Renal cortex interstitium (tissue), 11 donors: Measurements from ENCODE around the gene HMCN2. TPM values are rescaled to one million over a fixed set of nuclear protein-coding genes. Genes with fewer than 3 reads are reported as not detected.

Experiments used
- DNase-seq, 11 donors: peaks; one replicate each; pipeline ENCODE4 v3.0.0-alpha.2; 2013; ENCODE audit warnings: low read depth in 9 of 11, low spot score in 4 of 11; ENCODE audit errors: extremely low read depth in 1 of 11
- polyA plus RNA-seq, 3 donors: library from polyadenylated mRNA; unstranded; fragments of 120-200 nt; gene quantifications; one replicate each; pipeline ENCODE4 v1.2.1, GENCODE V29; 2013; ENCODE audit not compliant: insufficient read length in 3 of 3

Gene HMCN2
- polyA plus RNA-seq, 3 donors: 0.76 to 1.6 (median 1.3) TPM

- DNase-seq: no peak
These were observed 35.2 kb downstream of the HMCN2 start for GRCh38 chr9:130300739-130301138.

GRCh38 chr9:130301483-130302286, 36.1 kb downstream of the HMCN2 start:
- DNase-seq: no peak

GRCh38 chr9:130302785-130303612, 37.4 kb downstream of the HMCN2 start:
- DNase-seq: no peak

GRCh38 chr9:130303613-130304055, 38.1 kb downstream of the HMCN2 start:
- no peak for DNase-seq

GRCh38 chr9:130304116-130304515, 38.6 kb downstream of the HMCN2 start:
- no peak for DNase-seq

GRCh38 chr9:130304643-130305042, 39.1 kb downstream of the HMCN2 start:
- no peak for DNase-seq

GRCh38 chr9:130305381-130305780, 39.8 kb downstream of the HMCN2 start:
- DNase-seq: no peak

GRCh38 chr9:130306823-130307666, 41.5 kb downstream of the HMCN2 start:
- DNase-seq: no peak

- no peak for DNase-seq
These were observed 42.0 kb downstream of the HMCN2 start for GRCh38 chr9:130307667-130307943.

GRCh38 chr9:130308081-130308571, 42.6 kb downstream of the HMCN2 start:
- no peak for DNase-seq

- DNase-seq: no peak
These were observed 44.3 kb downstream of the HMCN2 start for GRCh38 chr9:130309689-130310455.

GRCh38 chr9:130310456-130310855, 44.9 kb downstream of the HMCN2 start:
- DNase-seq: no peak

GRCh38 chr9:130311003-130311402, 45.4 kb downstream of the HMCN2 start:
- DNase-seq: no peak

- DNase-seq: no peak
These were observed 46.0 kb downstream of the HMCN2 start for GRCh38 chr9:130311408-130312140.

GRCh38 chr9:130313103-130313858, 47.7 kb downstream of the HMCN2 start:
- no peak for DNase-seq

GRCh38 chr9:130315446-130316226, 50.1 kb downstream of the HMCN2 start:
- no peak for DNase-seq

- DNase-seq: no peak
These were observed 50.9 kb downstream of the HMCN2 start for GRCh38 chr9:130316430-130316829.
